GM12864 (cell line): ENCODE results near the gene CSTF2.

Experiments
- DNase-seq: peaks from one replicate; pipeline ENCODE4 v3.0.0-alpha.2; 2011; ENCODE audit warnings: low read depth
- H3K4me3 ChIP-seq: 2 replicates; pipeline ENCODE4 v1.5.1; 2011; ENCODE audit warnings: mild to moderate bottlenecking, low read depth, low read length, control low read depth
- TF ChIP-seq, protein P1 (sequence below): IDR thresholded peaks from 2 replicates; pipeline ENCODE4 v1.5.1; 2011; ENCODE audit warnings: low read depth, mild to moderate bottlenecking, moderate library complexity, low read length, control low read depth, inconsistent platforms; ENCODE audit errors: missing control alignments

Gene CSTF2

GRCh38 chrX:100812216-100813158 is 7.7 kb upstream of the CSTF2 start:
- TF ChIP-seq, protein P1, sequence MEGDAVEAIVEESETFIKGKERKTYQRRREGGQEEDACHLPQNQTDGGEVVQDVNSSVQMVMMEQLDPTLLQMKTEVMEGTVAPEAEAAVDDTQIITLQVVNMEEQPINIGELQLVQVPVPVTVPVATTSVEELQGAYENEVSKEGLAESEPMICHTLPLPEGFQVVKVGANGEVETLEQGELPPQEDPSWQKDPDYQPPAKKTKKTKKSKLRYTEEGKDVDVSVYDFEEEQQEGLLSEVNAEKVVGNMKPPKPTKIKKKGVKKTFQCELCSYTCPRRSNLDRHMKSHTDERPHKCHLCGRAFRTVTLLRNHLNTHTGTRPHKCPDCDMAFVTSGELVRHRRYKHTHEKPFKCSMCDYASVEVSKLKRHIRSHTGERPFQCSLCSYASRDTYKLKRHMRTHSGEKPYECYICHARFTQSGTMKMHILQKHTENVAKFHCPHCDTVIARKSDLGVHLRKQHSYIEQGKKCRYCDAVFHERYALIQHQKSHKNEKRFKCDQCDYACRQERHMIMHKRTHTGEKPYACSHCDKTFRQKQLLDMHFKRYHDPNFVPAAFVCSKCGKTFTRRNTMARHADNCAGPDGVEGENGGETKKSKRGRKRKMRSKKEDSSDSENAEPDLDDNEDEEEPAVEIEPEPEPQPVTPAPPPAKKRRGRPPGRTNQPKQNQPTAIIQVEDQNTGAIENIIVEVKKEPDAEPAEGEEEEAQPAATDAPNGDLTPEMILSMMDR = no peak
- DNase-seq = no peak
- H3K4me3 ChIP-seq = no peak overlapping the region

GRCh38 chrX:100817340-100817739 is 2.9 kb upstream of the CSTF2 start:
- no peak overlapping the region for H3K4me3 ChIP-seq
- TF ChIP-seq, protein P1 = no peak
- DNase-seq = no peak

DNA sequence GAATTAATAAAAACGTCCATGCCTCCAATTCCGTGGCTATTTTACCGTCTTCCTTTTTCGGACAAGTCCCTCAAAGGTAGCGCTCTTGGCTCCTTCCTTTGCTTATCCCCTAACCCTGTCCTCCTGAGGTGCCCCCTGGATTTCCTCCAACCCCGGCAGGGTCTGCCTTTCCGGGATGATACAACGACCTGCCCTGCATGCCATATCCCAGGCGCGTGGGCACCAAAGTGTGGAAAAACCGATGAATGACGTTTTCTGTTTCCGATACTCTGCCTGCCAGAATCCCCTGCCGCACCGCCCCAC is 706 bp upstream of the CSTF2 start:
- peak overlapping the region; percentile 62 for H3K4me3 ChIP-seq
- TF ChIP-seq, protein P1 = no peak
- DNase-seq = no peak

- TF ChIP-seq, protein P1 = no peak
- H3K4me3 ChIP-seq = no peak overlapping the region
- no peak for DNase-seq
Observed at GRCh38 chrX:100829730-100830129, 9.5 kb downstream of the CSTF2 start.

DNA sequence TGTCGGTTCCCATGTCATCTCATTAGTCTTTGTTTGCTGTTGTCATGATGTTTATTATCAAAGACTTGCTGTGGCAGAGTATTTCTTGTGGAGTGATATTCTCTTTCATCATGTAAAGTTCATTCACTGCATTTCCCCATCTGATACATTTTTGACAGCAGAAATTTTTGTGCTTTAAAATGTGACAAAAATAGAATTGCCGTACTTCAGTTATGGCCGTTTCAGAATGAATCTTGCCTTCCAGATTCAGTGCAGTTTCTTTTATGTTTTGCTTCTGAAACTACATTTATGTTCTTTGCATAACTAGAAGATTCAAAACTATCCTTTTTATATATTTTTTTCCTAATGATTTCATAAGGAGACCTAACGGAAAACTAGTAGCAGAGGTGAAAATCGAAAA is 10.0 kb downstream of the CSTF2 start:
- peak overlapping the region; percentile 14; the same call in 1 of the 2 replicates for H3K4me3 ChIP-seq
- TF ChIP-seq, protein P1 = no peak
- no peak for DNase-seq

DNA sequence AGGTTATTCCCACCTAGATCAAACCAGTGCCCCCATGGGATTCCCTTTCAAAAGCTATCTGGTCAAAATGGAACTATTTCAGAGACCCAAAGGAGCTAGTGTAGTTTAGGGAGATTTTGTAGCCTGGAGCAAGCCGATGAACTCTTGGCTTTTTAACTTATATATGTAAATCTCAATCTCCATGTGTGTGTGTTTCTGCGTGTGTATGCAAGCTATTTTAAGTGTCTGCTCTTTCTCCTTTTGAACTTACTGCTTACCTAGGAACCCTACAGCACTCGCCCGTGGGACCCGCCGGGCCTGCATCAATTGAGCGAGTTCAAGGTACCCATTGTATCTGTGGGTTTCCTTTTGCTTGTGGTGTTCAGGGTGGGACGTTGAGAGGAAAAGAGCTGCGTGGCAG is 10.4 kb downstream of the CSTF2 start:
- TF ChIP-seq, protein P1 = no peak
- no peak for DNase-seq
- H3K4me3 ChIP-seq = peak overlapping the region; percentile 14; the same call in 1 of the 2 replicates
